Mononuclear cell (primary cell): ENCODE measurements around the gene ZNF143. TPM values are rescaled to one million over a fixed set of nuclear protein-coding genes. Genes with fewer than 3 reads are reported as not detected.

ENCODE experiments used
- H3K27me3 ChIP-seq: 2 replicates; pipeline ENCODE4 v1.6.0; 2011; ENCODE audit warnings: low read length, control low read depth; ENCODE audit not compliant: insufficient read depth
- H3K4me1 ChIP-seq: 2 replicates; pipeline ENCODE4 v1.5.1; 2011; ENCODE audit warnings: mild to moderate bottlenecking, low read length, control low read depth; ENCODE audit not compliant: insufficient read depth
- H3K4me3 ChIP-seq: 2 replicates; pipeline ENCODE4 v1.5.1; 2011; ENCODE audit warnings: mild to moderate bottlenecking, low read length, moderate library complexity
- H3K9me3 ChIP-seq: 2 replicates; pipeline ENCODE4 v1.5.1; 2011; ENCODE audit warnings: low read depth, mild to moderate bottlenecking, control low read depth, low read length
- total RNA-seq: library from RNA; depleted of rRNA; stranded (reverse); fragments of >200 nt; gene quantifications from one replicate; pipeline ENCODE4 v1.2.3, GENCODE V29; 2012

Gene ZNF143
- total RNA-seq, 1 donor, result 31.0 TPM

DNA sequence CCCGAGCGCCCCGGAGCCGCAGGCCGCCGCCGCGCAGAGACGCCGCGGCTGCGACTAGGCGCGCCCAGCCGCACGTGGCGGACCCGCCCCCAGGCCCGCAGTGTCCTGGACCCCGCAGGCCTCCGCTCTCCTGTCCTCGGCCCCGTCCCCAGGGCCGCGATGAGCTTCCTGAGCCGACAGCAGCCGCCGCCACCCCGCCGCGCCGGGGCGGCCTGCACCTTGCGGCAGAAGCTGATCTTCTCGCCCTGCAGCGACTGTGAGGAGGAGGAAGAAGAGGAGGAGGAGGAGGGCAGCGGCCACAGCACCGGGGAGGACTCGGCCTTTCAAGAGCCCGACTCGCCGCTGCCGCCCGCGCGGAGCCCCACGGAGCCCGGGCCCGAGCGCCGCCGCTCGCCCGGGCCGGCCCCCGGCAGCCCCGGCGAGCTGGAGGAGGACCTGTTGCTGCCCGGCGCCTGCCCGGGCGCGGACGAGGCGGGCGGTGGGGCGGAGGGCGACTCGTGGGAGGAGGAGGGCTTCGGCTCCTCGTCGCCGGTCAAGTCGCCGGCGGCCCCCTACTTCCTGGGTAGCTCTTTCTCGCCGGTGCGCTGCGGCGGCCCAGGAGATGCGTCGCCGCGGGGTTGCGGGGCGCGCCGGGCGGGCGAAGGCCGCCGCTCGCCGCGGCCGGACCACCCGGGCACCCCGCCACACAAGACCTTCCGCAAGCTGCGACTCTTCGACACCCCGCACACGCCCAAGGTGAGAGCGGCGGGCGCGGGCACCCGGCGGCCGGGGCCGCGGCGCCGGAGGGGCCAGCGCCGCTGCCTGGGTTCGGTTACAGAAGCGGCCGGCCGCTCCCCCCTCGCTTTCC, 113.2 kb downstream of the ZNF143 start:
- H3K4me3 ChIP-seq, result peak overlapping the region; percentile 72
- no peaks in the 10 kb centered on the region for H3K27me3 ChIP-seq
- no peaks in the 10 kb centered on the region for H3K9me3 ChIP-seq
- H3K4me1 ChIP-seq, result peaks cover 25% of the 10 kb centered on the region

DNA sequence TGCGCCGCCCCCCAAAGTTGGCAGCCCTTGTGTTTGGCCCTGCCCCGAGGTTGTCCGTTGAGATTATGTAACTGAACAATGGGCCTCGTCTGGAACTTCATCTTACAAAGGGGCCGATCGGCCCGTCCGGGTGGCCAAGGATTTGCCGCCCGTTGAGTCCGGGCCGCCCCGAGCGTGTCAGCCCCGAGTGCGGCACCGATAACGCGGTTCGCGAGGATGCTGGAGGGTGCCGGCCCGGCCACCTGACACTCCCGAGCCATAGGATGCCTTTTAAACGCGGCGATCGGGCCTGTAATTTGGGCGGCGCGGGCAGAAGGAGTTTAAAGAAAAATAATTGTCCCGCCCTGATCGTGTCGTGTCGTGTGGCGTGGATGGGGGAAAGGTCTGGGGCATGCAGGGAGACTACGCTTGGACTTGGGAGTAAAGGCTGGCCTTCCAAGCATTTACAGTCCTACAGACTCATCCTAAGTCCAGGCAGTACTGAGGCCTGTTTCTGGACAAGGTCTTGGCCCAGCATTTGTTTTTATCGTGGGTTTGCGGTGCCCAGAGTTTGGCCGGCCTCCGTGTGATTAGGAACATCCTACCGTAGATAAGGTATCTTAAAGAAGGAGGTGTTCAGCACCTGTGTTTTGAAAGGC, 113.9 kb downstream of the ZNF143 start:
- peak overlapping the region; percentile 72 for H3K4me3 ChIP-seq
- H3K4me1 ChIP-seq, result peaks cover 18% of the 10 kb centered on the region
- no peaks in the 10 kb centered on the region for H3K9me3 ChIP-seq
- no peaks in the 10 kb centered on the region for H3K27me3 ChIP-seq

DNA sequence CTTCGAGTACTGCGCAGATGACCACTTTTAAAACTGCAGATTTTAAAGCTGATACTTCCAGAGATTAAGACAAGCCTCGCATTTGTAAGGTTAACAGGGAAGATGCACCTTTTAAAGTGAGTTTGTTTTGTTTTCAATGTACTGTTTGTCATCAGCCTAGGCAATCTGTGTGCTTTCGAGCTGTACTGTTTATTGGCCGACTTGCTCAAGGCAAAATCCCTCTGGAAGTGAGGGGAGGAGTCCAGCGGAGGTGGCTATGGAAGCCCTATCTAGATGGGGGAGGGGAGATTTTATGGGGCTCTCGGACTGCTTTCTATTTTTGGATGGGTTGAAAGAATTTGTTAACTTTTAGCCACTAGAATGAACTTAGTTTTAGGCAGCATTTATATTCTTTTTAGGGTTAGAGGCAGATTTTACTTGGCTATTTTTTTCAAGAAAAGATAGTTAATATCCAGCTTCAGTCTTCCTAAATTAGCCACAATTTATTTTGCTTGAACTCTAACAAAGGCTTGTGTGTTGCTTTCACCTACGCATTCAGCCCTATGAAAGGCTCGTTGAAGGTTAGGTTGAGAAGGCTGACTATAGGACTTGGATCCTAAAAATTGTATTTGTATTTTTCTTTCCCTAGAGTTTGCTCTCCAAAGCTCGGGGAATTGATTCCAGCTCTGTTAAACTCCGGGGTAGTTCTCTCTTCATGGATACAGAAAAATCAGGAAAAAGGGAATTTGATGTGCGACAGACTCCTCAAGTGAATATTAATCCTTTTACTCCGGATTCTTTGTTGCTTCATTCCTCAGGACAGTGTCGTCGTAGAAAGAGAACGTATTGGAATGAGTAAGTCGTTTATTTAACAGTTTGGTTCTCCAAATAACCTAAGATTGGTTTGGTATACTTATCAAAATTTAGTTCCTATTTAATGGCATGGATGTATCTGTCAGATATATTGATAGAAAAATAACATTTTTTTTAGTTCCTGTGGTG, 114.7 kb downstream of the ZNF143 start:
- Histone ChIP-seq H3K9me3 (no peaks in the 10 kb centered on the region), H3K4me3 (peak overlapping the region; percentile 72), H3K27me3 (no peaks in the 10 kb centered on the region), H3K4me1 (peaks cover 15% of the 10 kb centered on the region)

DNA sequence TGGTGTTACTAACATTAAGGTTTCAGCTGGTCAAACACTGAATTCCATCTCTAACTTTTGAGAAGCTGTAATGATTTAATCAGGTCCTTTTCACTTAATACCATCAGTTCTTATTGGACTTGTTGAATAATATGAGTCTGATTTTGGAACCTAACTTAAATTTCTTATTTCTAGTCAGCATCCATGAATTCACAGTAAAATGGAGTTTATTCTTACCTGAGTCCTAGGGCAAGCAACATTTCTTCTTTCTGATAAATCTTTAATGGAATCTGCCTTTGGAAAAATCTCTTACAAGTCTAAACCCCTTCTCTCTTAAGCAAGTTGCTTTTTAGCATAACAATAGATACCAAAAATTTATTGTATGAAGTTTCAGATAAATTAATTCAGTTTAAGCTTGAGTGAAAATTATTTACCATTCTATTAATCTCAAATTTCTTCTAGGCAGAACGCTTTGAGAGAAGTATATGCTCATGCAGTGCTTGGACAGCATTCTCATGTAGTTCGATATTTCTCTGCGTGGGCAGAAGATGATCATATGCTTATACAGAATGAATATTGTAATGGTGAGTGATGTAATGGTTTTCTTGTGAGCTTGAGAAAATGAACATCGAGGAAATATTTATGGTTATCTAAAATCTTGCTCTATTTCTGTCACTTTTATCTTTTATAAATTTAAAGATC, 116.0 kb downstream of the ZNF143 start:
- H3K4me3 ChIP-seq, result no peak overlapping the region

DNA sequence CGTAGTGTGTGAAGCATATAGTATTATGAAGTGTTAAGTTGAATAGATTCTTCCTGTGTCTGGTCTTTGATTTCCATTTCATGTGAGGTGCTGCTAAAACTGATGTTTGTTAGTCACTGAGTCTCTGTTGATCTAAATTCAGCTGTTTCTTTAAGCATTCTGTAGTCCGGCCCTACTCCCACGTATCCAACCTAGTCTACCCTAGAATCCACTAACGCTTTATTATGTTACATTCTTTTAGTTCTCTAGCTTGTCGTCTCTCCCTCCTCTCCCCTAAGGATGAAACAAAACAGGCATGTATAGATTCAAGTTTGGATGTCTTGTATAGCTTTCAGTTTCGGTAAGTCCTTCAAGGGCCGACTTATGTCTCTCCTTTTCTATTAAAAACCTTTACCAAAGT, 116.7 kb downstream of the ZNF143 start:
- Histone ChIP-seq H3K27me3 (no peaks in the 10 kb centered on the region), H3K9me3 (no peaks in the 10 kb centered on the region), H3K4me1 (peaks cover 15% of the 10 kb centered on the region), H3K4me3 (no peak overlapping the region)

More for the DNA sequence above, 116.0 kb downstream of the ZNF143 start:
- peaks cover 15% of the 10 kb centered on the region for H3K4me1 ChIP-seq
- H3K9me3 ChIP-seq, result no peaks in the 10 kb centered on the region
- no peaks in the 10 kb centered on the region for H3K27me3 ChIP-seq

Other genes with a start within 250 kb of the ZNF143 start
- gene DENND5A, start 195.7 kb upstream of the ZNF143 start, total RNA-seq, result 284 TPM
- 34.2 TPM for gene TMEM41B, start 146.4 kb upstream of the ZNF143 start, total RNA-seq
- 68.2 TPM for gene IPO7, start 76.4 kb upstream of the ZNF143 start, total RNA-seq
- 9.7 TPM for gene WEE1, start 112.7 kb downstream of the ZNF143 start, total RNA-seq
- 30.3 TPM for gene SWAP70, start 203.1 kb downstream of the ZNF143 start, total RNA-seq